ENCODE results near the gene STRA6. TPM values are rescaled to one million over a fixed set of nuclear protein-coding genes. Genes with fewer than 3 reads are reported as not detected.

STRA6 gene
- total and polyA plus RNA-seq, 8 donors: 0.38 to 10.7 (median 6.5) TPM

DNA sequence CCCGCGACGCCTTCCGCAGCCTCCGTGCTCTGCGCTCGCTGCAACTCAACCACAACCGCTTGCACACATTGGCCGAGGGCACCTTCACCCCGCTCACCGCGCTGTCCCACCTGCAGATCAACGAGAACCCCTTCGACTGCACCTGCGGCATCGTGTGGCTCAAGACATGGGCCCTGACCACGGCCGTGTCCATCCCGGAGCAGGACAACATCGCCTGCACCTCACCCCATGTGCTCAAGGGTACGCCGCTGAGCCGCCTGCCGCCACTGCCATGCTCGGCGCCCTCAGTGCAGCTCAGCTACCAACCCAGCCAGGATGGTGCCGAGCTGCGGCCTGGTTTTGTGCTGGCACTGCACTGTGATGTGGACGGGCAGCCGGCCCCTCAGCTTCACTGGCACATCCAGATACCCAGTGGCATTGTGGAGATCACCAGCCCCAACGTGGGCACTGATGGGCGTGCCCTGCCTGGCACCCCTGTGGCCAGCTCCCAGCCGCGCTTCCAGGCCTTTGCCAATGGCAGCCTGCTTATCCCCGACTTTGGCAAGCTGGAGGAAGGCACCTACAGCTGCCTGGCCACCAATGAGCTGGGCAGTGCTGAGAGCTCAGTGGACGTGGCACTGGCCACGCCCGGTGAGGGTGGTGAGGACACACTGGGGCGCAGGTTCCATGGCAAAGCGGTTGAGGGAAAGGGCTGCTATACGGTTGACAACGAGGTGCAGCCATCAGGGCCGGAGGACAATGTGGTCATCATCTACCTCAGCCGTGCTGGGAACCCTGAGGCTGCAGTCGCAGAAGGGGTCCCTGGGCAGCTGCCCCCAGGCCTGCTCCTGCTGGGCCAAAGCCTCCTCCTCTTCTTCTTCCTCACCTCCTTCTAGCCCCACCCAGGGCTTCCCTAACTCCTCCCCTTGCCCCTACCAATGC is 27.1 kb downstream of the STRA6 start:
- no peaks in the 10 kb centered on the region for H3K36me3 ChIP-seq
- TF ChIP-seq, protein P1, sequence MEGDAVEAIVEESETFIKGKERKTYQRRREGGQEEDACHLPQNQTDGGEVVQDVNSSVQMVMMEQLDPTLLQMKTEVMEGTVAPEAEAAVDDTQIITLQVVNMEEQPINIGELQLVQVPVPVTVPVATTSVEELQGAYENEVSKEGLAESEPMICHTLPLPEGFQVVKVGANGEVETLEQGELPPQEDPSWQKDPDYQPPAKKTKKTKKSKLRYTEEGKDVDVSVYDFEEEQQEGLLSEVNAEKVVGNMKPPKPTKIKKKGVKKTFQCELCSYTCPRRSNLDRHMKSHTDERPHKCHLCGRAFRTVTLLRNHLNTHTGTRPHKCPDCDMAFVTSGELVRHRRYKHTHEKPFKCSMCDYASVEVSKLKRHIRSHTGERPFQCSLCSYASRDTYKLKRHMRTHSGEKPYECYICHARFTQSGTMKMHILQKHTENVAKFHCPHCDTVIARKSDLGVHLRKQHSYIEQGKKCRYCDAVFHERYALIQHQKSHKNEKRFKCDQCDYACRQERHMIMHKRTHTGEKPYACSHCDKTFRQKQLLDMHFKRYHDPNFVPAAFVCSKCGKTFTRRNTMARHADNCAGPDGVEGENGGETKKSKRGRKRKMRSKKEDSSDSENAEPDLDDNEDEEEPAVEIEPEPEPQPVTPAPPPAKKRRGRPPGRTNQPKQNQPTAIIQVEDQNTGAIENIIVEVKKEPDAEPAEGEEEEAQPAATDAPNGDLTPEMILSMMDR (IDR thresholded peaks at IDR 0.05): no peak
- no peaks in the 10 kb centered on the region for H3K9me3 ChIP-seq
- no peaks in the 10 kb centered on the region for H3K27me3 ChIP-seq
- no peak overlapping the region for H3K4me3 ChIP-seq
- peak in 1 of 4 donors; percentile 29 for DNase-seq
- H3K27ac ChIP-seq: no peak overlapping the region
- intact Hi-C loops (cut with DNase I): no loop called here
- H3K4me1 ChIP-seq: peaks cover 8% of the 10 kb centered on the region in 2 donors
- ATAC-seq: no peak

DNA sequence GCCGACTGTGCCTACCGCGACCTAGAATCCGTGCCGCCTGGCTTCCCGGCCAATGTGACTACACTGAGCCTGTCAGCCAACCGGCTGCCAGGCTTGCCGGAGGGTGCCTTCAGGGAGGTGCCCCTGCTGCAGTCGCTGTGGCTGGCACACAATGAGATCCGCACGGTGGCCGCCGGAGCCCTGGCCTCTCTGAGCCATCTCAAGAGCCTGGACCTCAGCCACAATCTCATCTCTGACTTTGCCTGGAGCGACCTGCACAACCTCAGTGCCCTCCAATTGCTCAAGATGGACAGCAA is 27.7 kb downstream of the STRA6 start:
- intact Hi-C loops (cut with DNase I): no loop called here
- Histone ChIP-seq H3K36me3 (no peaks in the 10 kb centered on the region), H3K4me1 (peaks cover 5 to 8% of the 10 kb centered on the region in 2 donors), H3K4me3 (peak overlapping the region in 1 of 2 donors; percentile 2), H3K9me3 (no peaks in the 10 kb centered on the region), H3K27me3 (no peaks in the 10 kb centered on the region), H3K27ac (peak overlapping the region in 1 of 2 donors; percentile 82)
- TF ChIP-seq, protein P1 (IDR thresholded peaks at IDR 0.05): no peak
- ATAC-seq (no peak), DNase-seq (peak in 1 of 4 donors; percentile 28)

DNA sequence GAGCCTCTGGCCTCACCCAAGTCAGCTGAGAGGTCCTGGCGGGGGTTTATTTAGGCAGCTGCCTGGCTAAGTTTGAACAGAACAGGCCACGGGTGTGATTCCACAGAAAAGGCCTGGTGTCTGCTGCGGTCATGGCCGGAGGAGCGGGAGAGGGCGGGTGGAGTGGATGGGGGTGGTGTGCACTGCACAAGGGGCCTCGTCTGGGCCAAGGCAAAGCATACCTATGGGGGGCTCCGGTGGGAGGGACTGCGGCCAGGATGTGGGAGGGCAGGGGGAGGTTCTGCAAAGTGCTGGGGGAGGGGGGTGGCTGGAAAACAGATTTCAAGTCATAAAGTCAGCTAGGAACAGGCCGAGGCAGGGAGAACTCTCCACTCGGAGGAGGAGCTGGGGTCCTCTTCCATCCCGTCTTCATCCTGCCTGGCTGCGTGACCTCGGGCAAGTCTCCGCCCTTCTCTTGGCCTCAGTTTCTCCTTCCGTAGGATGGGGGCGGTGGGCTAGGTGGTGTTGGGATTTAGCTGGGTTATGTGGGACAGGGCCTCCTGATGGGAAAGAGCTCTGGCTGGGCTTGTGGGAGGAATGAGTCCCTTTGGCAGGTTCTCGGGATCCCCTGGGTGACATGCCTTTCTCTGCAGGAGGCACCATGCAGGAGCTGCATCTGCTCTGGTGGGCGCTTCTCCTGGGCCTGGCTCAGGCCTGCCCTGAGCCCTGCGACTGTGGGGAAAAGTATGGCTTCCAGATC is 28.2 kb downstream of the STRA6 start:
- intact Hi-C loops (cut with DNase I): no loop called here
- H3K9me3 ChIP-seq: no peaks in the 10 kb centered on the region
- peak overlapping the region in 1 of 2 donors; percentile 2 for H3K4me3 ChIP-seq
- TF ChIP-seq, protein P1 (IDR thresholded peaks at IDR 0.05): no peak
- peak overlapping the region in 1 of 2 donors; percentile 82 for H3K27ac ChIP-seq
- H3K27me3 ChIP-seq: no peaks in the 10 kb centered on the region
- peaks cover 0 to 8% of the 10 kb centered on the region in 2 donors for H3K4me1 ChIP-seq
- peak; percentile 36 for ATAC-seq
- no peaks in the 10 kb centered on the region for H3K36me3 ChIP-seq
- peak in 2 of 4 donors; percentile 54 to 77 for DNase-seq

DNA sequence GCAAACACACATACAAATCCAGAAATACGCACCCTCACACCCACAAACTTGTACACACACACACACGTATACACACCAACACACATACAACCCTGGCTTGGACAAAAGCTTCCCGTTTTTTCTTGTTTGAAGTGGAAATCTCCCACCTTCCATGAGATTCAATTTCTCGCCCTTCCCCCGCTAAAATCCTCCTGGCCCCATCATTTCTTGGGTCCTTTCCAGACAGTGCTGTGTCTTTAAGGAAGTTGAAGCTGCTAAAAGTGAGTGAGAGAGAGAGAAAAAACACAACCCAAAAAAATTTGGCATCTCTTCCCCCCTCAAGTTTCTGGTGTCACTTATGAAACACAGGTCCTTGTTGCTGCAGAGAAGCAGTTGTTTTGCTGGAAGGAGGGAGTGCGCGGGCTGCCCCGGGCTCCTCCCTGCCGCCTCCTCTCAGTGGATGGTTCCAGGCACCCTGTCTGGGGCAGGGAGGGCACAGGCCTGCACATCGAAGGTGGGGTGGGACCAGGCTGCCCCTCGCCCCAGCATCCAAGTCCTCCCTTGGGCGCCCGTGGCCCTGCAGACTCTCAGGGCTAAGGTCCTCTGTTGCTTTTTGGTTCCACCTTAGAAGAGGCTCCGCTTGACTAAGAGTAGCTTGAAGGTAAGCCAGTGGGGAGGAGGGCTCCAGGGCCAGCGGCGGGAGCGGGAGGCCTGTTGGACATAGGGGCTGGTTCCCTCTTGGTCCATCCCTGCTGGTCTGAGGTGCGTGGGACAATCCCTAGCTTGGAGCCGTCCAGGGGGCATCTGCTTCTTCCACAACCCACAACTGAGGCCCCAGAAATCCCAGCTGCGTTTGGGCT is 29.0 kb downstream of the STRA6 start, which contains the start of gene ISLR:
Gene ISLR, plus strand, starts transcription at position 331 of the 839 bp plus-strand sequence. CDS start 1,149 bp downstream, outside the sequence.
- Histone ChIP-seq H3K27me3 (no peaks in the 10 kb centered on the region), H3K9me3 (no peaks in the 10 kb centered on the region), H3K36me3 (no peaks in the 10 kb centered on the region), H3K4me1 (peaks cover 0 to 8% of the 10 kb centered on the region in 2 donors), H3K27ac (peak within 1 kb of the TSS; percentile 48 to 82), H3K4me3 (peak within 1 kb of the TSS in 1 of 2 donors; percentile 7)
- DNase-seq (peak in 3 of 4 donors; percentile 34 to 92 (median 89)), ATAC-seq (peak; percentile 53)
- intact Hi-C loops (cut with DNase I): no loop called here
- TF ChIP-seq, protein P1 (IDR thresholded peaks at IDR 0.05): no peak

Measured in left lung (tissue), 10 donors.